HepG2 (cell line): ENCODE results near the gene TMEM120A. TPM values are rescaled to one million over a fixed set of nuclear protein-coding genes. Genes with fewer than 3 reads are reported as not detected.

Experiments
- ETV5 ChIP-seq: IDR thresholded peaks from 2 replicates; pipeline ENCODE4 v1.6.1; 2018; ENCODE audit warnings: missing biosample characterization, missing genetic modification reagents, inconsistent platforms, borderline replicate concordance
- SALL1 ChIP-seq: sonication (generic); formaldehyde crosslinking; IDR thresholded peaks from 2 replicates; pipeline ENCODE4 v1.8.0; 2022; ENCODE audit warnings: mild to moderate bottlenecking, missing genetic modification reagents
- SP5 ChIP-seq: IDR thresholded peaks from 2 replicates; pipeline ENCODE4 v1.6.1; 2016; ENCODE audit warnings: low read depth, borderline replicate concordance
- ZNF205 ChIP-seq: IDR thresholded peaks from 2 replicates; pipeline ENCODE4 v1.6.1; 2018; ENCODE audit warnings: missing biosample characterization, missing genetic modification reagents
- ZNF574 ChIP-seq: sonication (generic); formaldehyde crosslinking; IDR thresholded peaks from 2 replicates; pipeline ENCODE4 v1.4.0; 2020; ENCODE audit warnings: missing genetic modification reagents
- ZNF816 ChIP-seq: sonication (generic); formaldehyde crosslinking; IDR thresholded peaks from 2 replicates; pipeline ENCODE4 v1.8.0; 2022; ENCODE audit warnings: missing genetic modification reagents, mild to moderate bottlenecking, borderline replicate concordance
- ZNF883 ChIP-seq: sonication (generic); formaldehyde crosslinking; IDR thresholded peaks from 2 replicates; pipeline ENCODE4 v1.5.1; 2020; ENCODE audit warnings: mild to moderate bottlenecking, missing genetic modification reagents; ENCODE audit errors: not compliant biosample characterization
- polyA plus RNA-seq, 8 experiments: library from polyadenylated mRNA; depleted of rRNA in 3 of 8; stranded (reverse) in 7 of 8; unstranded in 1 of 8; fragments of >200 nt; fragmentation: Illumina TruSeq in 4 of 8; extraction: Trizol in 4 of 8; gene quantifications; 2 replicates each; pipeline versions ENCODE4 v1.2.1 to v1.2.3, GENCODE V29; 2011 to 2016; ENCODE audit warnings: low read depth in 4 of 8, missing spikeins in 1 of 8, mixed read lengths in 1 of 8; ENCODE audit not compliant: insufficient read depth in 1 of 8
- total RNA-seq, 5 experiments: library from RNA; depleted of rRNA; stranded (reverse); fragments of >200 nt; fragmentation: Illumina TruSeq; extraction: Trizol; gene quantifications; 2 replicates each; pipeline ENCODE4 v1.2.3, GENCODE V29; 2016; ENCODE audit warnings: low read depth in 1 of 5
- TF ChIP-seq, protein P1 (sequence below), 2 experiments: IDR thresholded peaks; 2 replicates each; pipeline ENCODE4 v1.6.1; 2011 to 2012; ENCODE audit warnings: low read length in 2 of 2, borderline replicate concordance in 1 of 2, low read depth in 1 of 2, mild to moderate bottlenecking in 1 of 2, moderate library complexity in 1 of 2
- TF ChIP-seq, protein P2 (sequence below): sonication (generic); formaldehyde crosslinking; IDR thresholded peaks from 2 replicates; pipeline ENCODE4 v1.8.0; 2022; ENCODE audit warnings: mild to moderate bottlenecking, missing genetic modification reagents; ENCODE audit not compliant: insufficient replicate concordance
- TF ChIP-seq, protein P3 (sequence below): sonication (generic); formaldehyde crosslinking; IDR thresholded peaks from 2 replicates; pipeline ENCODE4 v1.4.0; 2020; ENCODE audit warnings: low read depth, mild to moderate bottlenecking, missing genetic modification reagents
- TF ChIP-seq, protein P4 (sequence below): IDR thresholded peaks from 2 replicates; pipeline ENCODE4 v1.6.1; 2016; ENCODE audit warnings: low read depth, borderline replicate concordance
- TF ChIP-seq, protein P5 (sequence below), 2 experiments: sonication (generic) in 1 of 2; formaldehyde crosslinking in 1 of 2; IDR thresholded peaks; 2 replicates each; pipeline versions ENCODE4 v1.4.0 to v1.6.1; 2016 to 2020; ENCODE audit warnings: borderline replicate concordance in 1 of 2, low read depth in 1 of 2, mild to moderate bottlenecking in 1 of 2, missing genetic modification reagents in 1 of 2

Gene TMEM120A
- total and polyA plus RNA-seq, 2 of the 13 experiments (the other 11 are each of a cell fraction or from before 2014, with no cell fraction given): 40.3 to 102 TPM

- TF ChIP-seq, protein P1, sequence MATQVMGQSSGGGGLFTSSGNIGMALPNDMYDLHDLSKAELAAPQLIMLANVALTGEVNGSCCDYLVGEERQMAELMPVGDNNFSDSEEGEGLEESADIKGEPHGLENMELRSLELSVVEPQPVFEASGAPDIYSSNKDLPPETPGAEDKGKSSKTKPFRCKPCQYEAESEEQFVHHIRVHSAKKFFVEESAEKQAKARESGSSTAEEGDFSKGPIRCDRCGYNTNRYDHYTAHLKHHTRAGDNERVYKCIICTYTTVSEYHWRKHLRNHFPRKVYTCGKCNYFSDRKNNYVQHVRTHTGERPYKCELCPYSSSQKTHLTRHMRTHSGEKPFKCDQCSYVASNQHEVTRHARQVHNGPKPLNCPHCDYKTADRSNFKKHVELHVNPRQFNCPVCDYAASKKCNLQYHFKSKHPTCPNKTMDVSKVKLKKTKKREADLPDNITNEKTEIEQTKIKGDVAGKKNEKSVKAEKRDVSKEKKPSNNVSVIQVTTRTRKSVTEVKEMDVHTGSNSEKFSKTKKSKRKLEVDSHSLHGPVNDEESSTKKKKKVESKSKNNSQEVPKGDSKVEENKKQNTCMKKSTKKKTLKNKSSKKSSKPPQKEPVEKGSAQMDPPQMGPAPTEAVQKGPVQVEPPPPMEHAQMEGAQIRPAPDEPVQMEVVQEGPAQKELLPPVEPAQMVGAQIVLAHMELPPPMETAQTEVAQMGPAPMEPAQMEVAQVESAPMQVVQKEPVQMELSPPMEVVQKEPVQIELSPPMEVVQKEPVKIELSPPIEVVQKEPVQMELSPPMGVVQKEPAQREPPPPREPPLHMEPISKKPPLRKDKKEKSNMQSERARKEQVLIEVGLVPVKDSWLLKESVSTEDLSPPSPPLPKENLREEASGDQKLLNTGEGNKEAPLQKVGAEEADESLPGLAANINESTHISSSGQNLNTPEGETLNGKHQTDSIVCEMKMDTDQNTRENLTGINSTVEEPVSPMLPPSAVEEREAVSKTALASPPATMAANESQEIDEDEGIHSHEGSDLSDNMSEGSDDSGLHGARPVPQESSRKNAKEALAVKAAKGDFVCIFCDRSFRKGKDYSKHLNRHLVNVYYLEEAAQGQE (IDR thresholded peaks at IDR 0.05; ENCODE audit: borderline replicate concordance in 1 of 2, low read depth in 1 of 2, low read length in 2 of 2): peak in 1 of 2 experiments; percentile 29; a peak in 1 of 4 replicates
- TF ChIP-seq SP5 (peak; percentile 80), ZNF883 (CRISPR knock-in tag) (no peak), ZNF574 (CRISPR knock-in tag) (peak; percentile 74), SALL1 (peak; percentile 63; the same call in 1 of the 2 replicates), ETV5 (CRISPR knock-in tag) (0 out of 2 replicates have a peak, but pooled peaks have one; percentile 8), ZNF205 (CRISPR knock-in tag) (no peak), ZNF816 (CRISPR knock-in tag) (0 out of 2 replicates have a peak, but pooled peaks have one; percentile 39)
- TF ChIP-seq, protein P2, sequence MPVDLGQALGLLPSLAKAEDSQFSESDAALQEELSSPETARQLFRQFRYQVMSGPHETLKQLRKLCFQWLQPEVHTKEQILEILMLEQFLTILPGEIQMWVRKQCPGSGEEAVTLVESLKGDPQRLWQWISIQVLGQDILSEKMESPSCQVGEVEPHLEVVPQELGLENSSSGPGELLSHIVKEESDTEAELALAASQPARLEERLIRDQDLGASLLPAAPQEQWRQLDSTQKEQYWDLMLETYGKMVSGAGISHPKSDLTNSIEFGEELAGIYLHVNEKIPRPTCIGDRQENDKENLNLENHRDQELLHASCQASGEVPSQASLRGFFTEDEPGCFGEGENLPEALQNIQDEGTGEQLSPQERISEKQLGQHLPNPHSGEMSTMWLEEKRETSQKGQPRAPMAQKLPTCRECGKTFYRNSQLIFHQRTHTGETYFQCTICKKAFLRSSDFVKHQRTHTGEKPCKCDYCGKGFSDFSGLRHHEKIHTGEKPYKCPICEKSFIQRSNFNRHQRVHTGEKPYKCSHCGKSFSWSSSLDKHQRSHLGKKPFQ (CRISPR knock-in tag): peak; percentile 66
- TF ChIP-seq, protein P3, sequence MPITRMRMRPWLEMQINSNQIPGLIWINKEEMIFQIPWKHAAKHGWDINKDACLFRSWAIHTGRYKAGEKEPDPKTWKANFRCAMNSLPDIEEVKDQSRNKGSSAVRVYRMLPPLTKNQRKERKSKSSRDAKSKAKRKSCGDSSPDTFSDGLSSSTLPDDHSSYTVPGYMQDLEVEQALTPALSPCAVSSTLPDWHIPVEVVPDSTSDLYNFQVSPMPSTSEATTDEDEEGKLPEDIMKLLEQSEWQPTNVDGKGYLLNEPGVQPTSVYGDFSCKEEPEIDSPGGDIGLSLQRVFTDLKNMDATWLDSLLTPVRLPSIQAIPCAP (CRISPR knock-in tag): no peak; the same call in 1 of the 2 replicates
- TF ChIP-seq, protein P4, sequence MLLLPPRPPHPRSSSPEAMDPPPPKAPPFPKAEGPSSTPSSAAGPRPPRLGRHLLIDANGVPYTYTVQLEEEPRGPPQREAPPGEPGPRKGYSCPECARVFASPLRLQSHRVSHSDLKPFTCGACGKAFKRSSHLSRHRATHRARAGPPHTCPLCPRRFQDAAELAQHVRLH (CRISPR knock-in tag): peak; percentile 52; the same call in 1 of the 2 replicates
- TF ChIP-seq, protein P5, sequence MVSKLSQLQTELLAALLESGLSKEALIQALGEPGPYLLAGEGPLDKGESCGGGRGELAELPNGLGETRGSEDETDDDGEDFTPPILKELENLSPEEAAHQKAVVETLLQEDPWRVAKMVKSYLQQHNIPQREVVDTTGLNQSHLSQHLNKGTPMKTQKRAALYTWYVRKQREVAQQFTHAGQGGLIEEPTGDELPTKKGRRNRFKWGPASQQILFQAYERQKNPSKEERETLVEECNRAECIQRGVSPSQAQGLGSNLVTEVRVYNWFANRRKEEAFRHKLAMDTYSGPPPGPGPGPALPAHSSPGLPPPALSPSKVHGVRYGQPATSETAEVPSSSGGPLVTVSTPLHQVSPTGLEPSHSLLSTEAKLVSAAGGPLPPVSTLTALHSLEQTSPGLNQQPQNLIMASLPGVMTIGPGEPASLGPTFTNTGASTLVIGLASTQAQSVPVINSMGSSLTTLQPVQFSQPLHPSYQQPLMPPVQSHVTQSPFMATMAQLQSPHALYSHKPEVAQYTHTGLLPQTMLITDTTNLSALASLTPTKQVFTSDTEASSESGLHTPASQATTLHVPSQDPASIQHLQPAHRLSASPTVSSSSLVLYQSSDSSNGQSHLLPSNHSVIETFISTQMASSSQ (IDR thresholded peaks at IDR 0.05; ENCODE audit: low read depth): no peak
- TF ChIP-seq, protein P5 (CRISPR knock-in tag; IDR thresholded peaks at IDR 0.05; ENCODE audit: borderline replicate concordance): 0 out of 2 replicates have a peak, but pooled peaks have one; percentile 15
Measured at GRCh38 chr7:75993689-75994387, 557 bp downstream of the TMEM120A start (continued).
